ENCODE data around the gene GMNC. TPM values are rescaled to one million over a fixed set of nuclear protein-coding genes. Genes with fewer than 3 reads are reported as not detected.

Gene GMNC
- total and polyA plus RNA-seq, 2 donors (not counting 1 experiment from before 2014, with no cell fraction given), result 0.17 to 0.50 TPM

DNA sequence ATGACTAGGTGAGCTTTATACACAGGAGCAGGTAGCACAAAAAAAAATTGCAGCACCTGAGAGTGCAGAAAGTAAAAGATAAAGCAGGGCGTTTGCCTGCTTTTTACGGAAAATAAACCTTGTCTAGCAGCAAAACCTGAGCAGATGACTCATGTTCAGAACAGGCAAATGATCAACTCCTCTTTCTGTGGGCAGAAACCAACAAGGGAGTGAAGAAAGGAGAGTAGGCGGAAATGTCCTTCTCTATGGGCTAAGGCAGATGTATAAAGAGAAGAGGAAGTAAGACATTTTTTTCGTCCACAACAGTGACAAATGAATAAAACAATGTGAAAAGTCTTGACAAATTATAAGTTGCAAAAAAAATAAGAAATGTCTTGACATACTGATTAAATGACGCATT is 24.5 kb upstream of the GMNC start:
- H3K9me3 ChIP-seq (ENCODE audit: control insufficient read depth, insufficient read depth, low read depth, low read length), result no peaks in the 10 kb centered on the region
- H3K27me3 ChIP-seq (ENCODE audit: control insufficient read depth, insufficient read depth, low read length), result no peaks in the 10 kb centered on the region
- no peak overlapping the region for H3K4me3 ChIP-seq (replicated peaks in 1 of 4; ENCODE audit: control extremely low read depth in 1 of 4, insufficient read depth in 1 of 4, low read depth in 3 of 4, low read length in 4 of 4)
- no peak overlapping the region for H3K4me2 ChIP-seq (ENCODE audit: extremely low read depth, insufficient read depth, low read length)
- H2AFZ ChIP-seq (ENCODE audit: low read length), result no peak overlapping the region
- no peaks in the 10 kb centered on the region for H3K36me3 ChIP-seq (ENCODE audit: control insufficient read depth, insufficient read depth, low read length)
- H3K4me1 ChIP-seq (ENCODE audit: control insufficient read depth, extremely low read depth, insufficient read depth, low read length), result no peaks in the 10 kb centered on the region
- no peak overlapping the region for H3K27ac ChIP-seq (ENCODE audit: insufficient read depth, low read length)
- no peaks in the 10 kb centered on the region for H4K20me1 ChIP-seq (ENCODE audit: control insufficient read depth, extremely low read depth, insufficient read depth, low read length)
- H3K79me2 ChIP-seq (ENCODE audit: control insufficient read depth, insufficient read depth, low read length), result no peaks in the 10 kb centered on the region
- TF ChIP-seq CTCF (conservative IDR thresholded peaks at IDR 0.05 in 1 of 2, IDR thresholded peaks at IDR 0.05 in 1 of 2; ENCODE audit: low read depth in 1 of 2, low read length in 2 of 2) (no peak), EZH2 (IDR thresholded peaks at IDR 0.05; ENCODE audit: low read length, missing control alignments) (no peak)
- peak in 1 of 2 donors; percentile 26 for DNase-seq (ENCODE audit: low read depth in 2 of 2)
- H3K9ac ChIP-seq (ENCODE audit: insufficient read depth, low read length), result no peak overlapping the region

DNA sequence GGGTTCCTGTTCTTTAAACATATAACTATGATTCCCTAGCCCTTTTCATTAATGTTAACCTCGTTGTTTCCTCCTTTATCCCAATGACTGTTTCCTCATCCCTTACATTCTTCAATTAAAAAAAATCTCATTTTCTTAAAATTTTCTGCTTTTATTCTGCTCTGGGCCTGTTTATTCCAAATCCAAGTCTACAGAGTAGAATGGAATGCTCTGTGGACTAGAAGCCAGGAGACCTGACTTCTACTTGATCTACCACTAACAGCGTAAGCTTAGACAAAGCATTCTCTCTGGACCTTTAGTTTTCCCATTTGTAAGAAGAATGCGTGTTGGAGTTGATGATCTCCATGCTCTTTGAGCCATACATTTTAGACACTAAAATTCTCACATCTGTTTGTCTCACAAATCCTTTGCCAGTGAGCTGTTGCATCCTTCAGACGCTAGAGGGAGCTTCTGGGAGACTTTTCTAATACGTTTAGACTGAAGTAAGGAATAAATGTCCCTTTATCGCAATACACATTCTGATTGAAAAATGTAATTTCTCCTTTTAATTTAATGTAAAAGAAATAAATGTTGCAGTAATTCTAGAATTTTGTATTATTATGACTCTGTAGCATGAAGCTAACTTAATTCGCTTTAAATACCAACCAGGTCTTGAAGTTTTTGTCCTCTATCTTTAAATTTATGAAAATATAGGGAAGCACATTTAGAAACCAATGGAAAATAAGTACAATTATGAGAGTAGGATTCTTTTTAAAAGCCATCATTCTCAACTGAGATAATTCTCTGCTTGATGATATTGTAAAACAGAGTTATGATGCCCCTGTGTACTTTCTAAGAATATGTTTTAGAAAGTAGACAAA is 21.7 kb upstream of the GMNC start:
- H3K79me2 ChIP-seq (ENCODE audit: control insufficient read depth, insufficient read depth, low read length), result no peaks in the 10 kb centered on the region
- TF ChIP-seq CTCF (conservative IDR thresholded peaks at IDR 0.05 in 1 of 2, IDR thresholded peaks at IDR 0.05 in 1 of 2; ENCODE audit: low read depth in 1 of 2, low read length in 2 of 2) (peak; percentile 98), EZH2 (IDR thresholded peaks at IDR 0.05; ENCODE audit: low read length, missing control alignments) (no peak)
- H3K9ac ChIP-seq (ENCODE audit: insufficient read depth, low read length), result no peak overlapping the region
- no peaks in the 10 kb centered on the region for H3K4me1 ChIP-seq (ENCODE audit: control insufficient read depth, extremely low read depth, insufficient read depth, low read length)
- no peak overlapping the region for H3K27ac ChIP-seq (ENCODE audit: insufficient read depth, low read length)
- H4K20me1 ChIP-seq (ENCODE audit: control insufficient read depth, extremely low read depth, insufficient read depth, low read length), result no peaks in the 10 kb centered on the region
- H2AFZ ChIP-seq (ENCODE audit: low read length), result no peak overlapping the region
- H3K36me3 ChIP-seq (ENCODE audit: control insufficient read depth, insufficient read depth, low read length), result no peaks in the 10 kb centered on the region
- H3K27me3 ChIP-seq (ENCODE audit: control insufficient read depth, insufficient read depth, low read length), result no peaks in the 10 kb centered on the region
- H3K9me3 ChIP-seq (ENCODE audit: control insufficient read depth, insufficient read depth, low read depth, low read length), result no peaks in the 10 kb centered on the region
- peak; percentile 38 to 74 for DNase-seq (ENCODE audit: low read depth in 2 of 2)
- no peak overlapping the region for H3K4me3 ChIP-seq (replicated peaks in 1 of 4; ENCODE audit: control extremely low read depth in 1 of 4, insufficient read depth in 1 of 4, low read depth in 3 of 4, low read length in 4 of 4)
- H3K4me2 ChIP-seq (ENCODE audit: extremely low read depth, insufficient read depth, low read length), result no peak overlapping the region

GRCh38 chr3:190883141-190883540 is 20.6 kb upstream of the GMNC start:
- no peaks in the 10 kb centered on the region for H3K4me1 ChIP-seq (ENCODE audit: control insufficient read depth, extremely low read depth, insufficient read depth, low read length)
- no peak overlapping the region for H3K4me3 ChIP-seq (replicated peaks in 1 of 4; ENCODE audit: control extremely low read depth in 1 of 4, insufficient read depth in 1 of 4, low read depth in 3 of 4, low read length in 4 of 4)
- H4K20me1 ChIP-seq (ENCODE audit: control insufficient read depth, extremely low read depth, insufficient read depth, low read length), result no peaks in the 10 kb centered on the region
- no peak for DNase-seq (ENCODE audit: low read depth in 2 of 2)
- H3K9me3 ChIP-seq (ENCODE audit: control insufficient read depth, insufficient read depth, low read depth, low read length), result no peaks in the 10 kb centered on the region
- TF ChIP-seq CTCF (conservative IDR thresholded peaks at IDR 0.05 in 1 of 2, IDR thresholded peaks at IDR 0.05 in 1 of 2; ENCODE audit: low read depth in 1 of 2, low read length in 2 of 2), result no peak
- TF ChIP-seq EZH2 (IDR thresholded peaks at IDR 0.05; ENCODE audit: low read length, missing control alignments), result no peak
- no peaks in the 10 kb centered on the region for H3K79me2 ChIP-seq (ENCODE audit: control insufficient read depth, insufficient read depth, low read length)
- no peaks in the 10 kb centered on the region for H3K27me3 ChIP-seq (ENCODE audit: control insufficient read depth, insufficient read depth, low read length)
- no peak overlapping the region for H3K9ac ChIP-seq (ENCODE audit: insufficient read depth, low read length)
- no peak overlapping the region for H2AFZ ChIP-seq (ENCODE audit: low read length)
- no peaks in the 10 kb centered on the region for H3K36me3 ChIP-seq (ENCODE audit: control insufficient read depth, insufficient read depth, low read length)
- H3K27ac ChIP-seq (ENCODE audit: insufficient read depth, low read length), result no peak overlapping the region
- no peak overlapping the region for H3K4me2 ChIP-seq (ENCODE audit: extremely low read depth, insufficient read depth, low read length)
